ENCODE data around the gene ABHD16B.
"Not testable (repeated sequence)": the region's sequence is repeated elsewhere in the genome, so short reads cannot be mapped to it uniquely, and the experiment has no call there.

ABHD16B gene

GRCh38 chr20:63835021-63835858, 26.1 kb upstream of the ABHD16B start:
- DNase-seq: no peak

- no peak for DNase-seq
Measured at GRCh38 chr20:63836458-63837344, 24.6 kb upstream of the ABHD16B start.

- no peak for DNase-seq
Measured at GRCh38 chr20:63837479-63837878, 23.8 kb upstream of the ABHD16B start.

- DNase-seq: no peak
Measured at GRCh38 chr20:63839620-63840019, 21.7 kb upstream of the ABHD16B start.

- DNase-seq: no peak
Measured at GRCh38 chr20:63840405-63840828, 20.9 kb upstream of the ABHD16B start.

- no peak for DNase-seq
Measured at GRCh38 chr20:63842258-63842657, 19.0 kb upstream of the ABHD16B start.

- DNase-seq: no peak
Measured at GRCh38 chr20:63843222-63843621, 18.1 kb upstream of the ABHD16B start.

GRCh38 chr20:63843778-63844177, 17.5 kb upstream of the ABHD16B start:
- no peak for DNase-seq

GRCh38 chr20:63844511-63844991, 16.7 kb upstream of the ABHD16B start:
- DNase-seq: no peak

- DNase-seq: no peak
Measured at GRCh38 chr20:63846128-63846771, 15.0 kb upstream of the ABHD16B start.

- no peak for DNase-seq
Measured at GRCh38 chr20:63846888-63847236, 14.4 kb upstream of the ABHD16B start.

GRCh38 chr20:63847237-63848002, 13.9 kb upstream of the ABHD16B start:
- no peak for DNase-seq

GRCh38 chr20:63848003-63848911, 13.0 kb upstream of the ABHD16B start:
- DNase-seq: no peak

GRCh38 chr20:63850689-63851547, 10.4 kb upstream of the ABHD16B start:
- no peak for DNase-seq

GRCh38 chr20:63851548-63851943, 9.8 kb upstream of the ABHD16B start:
- not testable (repeated sequence) for DNase-seq

- not testable (repeated sequence) for DNase-seq
Measured at GRCh38 chr20:63853733-63854068, 7.6 kb upstream of the ABHD16B start.

GRCh38 chr20:63854069-63854765, 7.1 kb upstream of the ABHD16B start:
- DNase-seq: no peak

- DNase-seq: no peak
Measured at GRCh38 chr20:63854766-63855362, 6.4 kb upstream of the ABHD16B start.

GRCh38 chr20:63855363-63856097, 5.8 kb upstream of the ABHD16B start:
- DNase-seq: no peak
